IMR-90 (cell line): ENCODE data around the gene FOCAD.

Experiments
- MAZ ChIP-seq: IDR thresholded peaks from 2 replicates; pipeline ENCODE4 v1.6.1; 2012; ENCODE audit warnings: low read depth, mild to moderate bottlenecking, low read length, improper control_type of control experiment, moderate library complexity, borderline replicate concordance
- POLR2A ChIP-seq: IDR thresholded peaks from 2 replicates; pipeline ENCODE4 v1.6.1; 2012; ENCODE audit warnings: mild to moderate bottlenecking, low read depth, low read length
- TF ChIP-seq, protein P1 (sequence below): conservative IDR thresholded peaks from 2 replicates; pipeline ENCODE4 v1.5.1; 2012; ENCODE audit warnings: mild to moderate bottlenecking, low read depth, low read length, improper control_type of control experiment

DNA sequence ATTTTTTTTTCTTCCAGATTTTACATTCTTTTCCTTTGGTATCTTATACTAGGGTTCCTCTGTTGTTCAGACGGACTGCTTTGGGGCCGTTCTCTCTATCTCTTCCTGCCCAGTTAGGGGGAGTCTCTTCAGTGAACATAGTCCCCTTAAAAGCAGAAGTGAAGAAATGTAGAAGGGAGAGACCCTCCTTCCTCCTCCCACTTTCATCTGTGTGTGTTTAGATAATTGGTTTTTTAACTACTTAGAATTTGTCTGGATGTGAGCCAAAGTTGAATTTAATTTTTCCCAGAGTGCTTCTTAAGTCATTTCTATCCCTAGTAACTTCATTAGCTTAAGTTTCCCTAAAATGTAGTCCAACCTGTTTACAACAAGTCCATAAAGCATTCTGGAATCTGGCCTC, 179.9 kb downstream of the FOCAD start:
- TF ChIP-seq POLR2A (no peak), MAZ (no peak)
- TF ChIP-seq, protein P1, sequence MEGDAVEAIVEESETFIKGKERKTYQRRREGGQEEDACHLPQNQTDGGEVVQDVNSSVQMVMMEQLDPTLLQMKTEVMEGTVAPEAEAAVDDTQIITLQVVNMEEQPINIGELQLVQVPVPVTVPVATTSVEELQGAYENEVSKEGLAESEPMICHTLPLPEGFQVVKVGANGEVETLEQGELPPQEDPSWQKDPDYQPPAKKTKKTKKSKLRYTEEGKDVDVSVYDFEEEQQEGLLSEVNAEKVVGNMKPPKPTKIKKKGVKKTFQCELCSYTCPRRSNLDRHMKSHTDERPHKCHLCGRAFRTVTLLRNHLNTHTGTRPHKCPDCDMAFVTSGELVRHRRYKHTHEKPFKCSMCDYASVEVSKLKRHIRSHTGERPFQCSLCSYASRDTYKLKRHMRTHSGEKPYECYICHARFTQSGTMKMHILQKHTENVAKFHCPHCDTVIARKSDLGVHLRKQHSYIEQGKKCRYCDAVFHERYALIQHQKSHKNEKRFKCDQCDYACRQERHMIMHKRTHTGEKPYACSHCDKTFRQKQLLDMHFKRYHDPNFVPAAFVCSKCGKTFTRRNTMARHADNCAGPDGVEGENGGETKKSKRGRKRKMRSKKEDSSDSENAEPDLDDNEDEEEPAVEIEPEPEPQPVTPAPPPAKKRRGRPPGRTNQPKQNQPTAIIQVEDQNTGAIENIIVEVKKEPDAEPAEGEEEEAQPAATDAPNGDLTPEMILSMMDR, result no peak
